Measurements from ENCODE around the gene RDH11. TPM values are rescaled to one million over a fixed set of nuclear protein-coding genes. Genes with fewer than 3 reads are reported as not detected.

RDH11 gene
- total RNA-seq, 2 experiments from 2014 or later = 72.0 to 75.6 TPM

GRCh38 chr14:67679006-67679405 lies 16.6 kb downstream of the RDH11 start:
- no peak for ATAC-seq
- Mint-ChIP-seq H3K27ac (no peak overlapping the region), H3K9me3 (ENCODE audit: low read depth) (no peaks in the 10 kb centered on the region), H3K4me1 (peaks cover 39% of the 10 kb centered on the region), H3K36me3 (ENCODE audit: low read depth) (peaks cover 48% of the 10 kb centered on the region), H3K4me3 (no peak overlapping the region), H3K27me3 (no peaks in the 10 kb centered on the region)
- CTCF ChIA-PET = interaction anchor here (1.6 kb wide), 1 partner anchor 25 kb away, joined by 5 read pairs; no protein-coding TSS in a partner anchor
- POLR2A ChIA-PET = no interaction called here
- intact Hi-C loops (cut with DNase I, micrococcal nuclease) = loop anchor here (10.0 kb wide), 2 partner anchors 314 to 1174 kb away; partner anchors contain the start of genes EIF2S1 (in 1 of the 2) and GPHN (in 1 of the 2)
- no peak for DNase-seq

- Mint-ChIP-seq H3K27me3 (no peaks in the 10 kb centered on the region), H3K27ac (peak overlapping the region; percentile 82), H3K4me3 (peak overlapping the region; percentile 81), H3K4me1 (peaks cover 36% of the 10 kb centered on the region), H3K36me3 (ENCODE audit: low read depth) (peaks cover 24% of the 10 kb centered on the region), H3K9me3 (ENCODE audit: low read depth) (no peaks in the 10 kb centered on the region)
- intact Hi-C loops (cut with DNase I, micrococcal nuclease) = loop anchor here (2.0 to 10.0 kb wide), 3 partner anchors 56 to 1170 kb away; partner anchors contain the start of genes ARG2 (in 1 of the 2), EIF2S1 (in 1 of the 2) and GPHN (in 1 of the 2)
- ATAC-seq (no peak), DNase-seq (no peak)
- POLR2A ChIA-PET = interaction anchor here (0.8 to 1.8 kb wide), 2 partner anchors 19 to 20 kb away, joined by 4 to 5 read pairs; partner anchors contain the start of gene RDH11
- CTCF ChIA-PET = interaction anchor here (0.7 to 3.3 kb wide), 8 partner anchors 8 to 56 kb away, joined by 3 to 20 read pairs (median 3); partner anchors contain the start of gene ARG2
These were observed 20.4 kb downstream of the RDH11 start for GRCh38 chr14:67675219-67675582.

GRCh38 chr14:67674480-67675218 lies 20.9 kb downstream of the RDH11 start, which contains the start of gene VTI1B:
Gene VTI1B, minus strand, starts transcription at chr14:67674632. Its CDS starts 143 bp downstream, at chr14:67674489.
- peaks cover 22% of the 10 kb centered on the region for H3K36me3 Mint-ChIP-seq (ENCODE audit: low read depth)
- DNase-seq (peak; percentile 83), ATAC-seq (peak; percentile 94)
- H3K27ac Mint-ChIP-seq = peak within 1 kb of the TSS; percentile 82
- H3K4me1 Mint-ChIP-seq = peaks cover 33% of the 10 kb centered on the region
- H3K4me3 Mint-ChIP-seq = peak within 1 kb of the TSS; percentile 81
- intact Hi-C loops (cut with DNase I, micrococcal nuclease) = loop anchor here (1.0 to 10.0 kb wide), 8 partner anchors 21 to 1723 kb away; partner anchors contain the start of genes EIF2S1 (in 2 of the 2), RDH11 (in 2 of the 2), ARG2 (in 1 of the 2) and ERH (in 1 of the 2)
- CTCF ChIA-PET = interaction anchor here (0.8 to 3.3 kb wide), 12 partner anchors 12 to 74 kb away, joined by 3 to 20 read pairs (median 4); partner anchors contain the start of genes ARG2 and PIGH
- no peaks in the 10 kb centered on the region for H3K9me3 Mint-ChIP-seq (ENCODE audit: low read depth)
- no peaks in the 10 kb centered on the region for H3K27me3 Mint-ChIP-seq
- POLR2A ChIA-PET = interaction anchor here (0.7 to 1.8 kb wide), 3 partner anchors 19 to 21 kb away, joined by 4 to 6 read pairs (median 5); partner anchors contain the start of gene RDH11

GRCh38 chr14:67674139-67674479 lies 21.5 kb downstream of the RDH11 start:
- intact Hi-C loops (cut with DNase I, micrococcal nuclease) = loop anchor here (1.0 to 10.0 kb wide), 8 partner anchors 21 to 1723 kb away; partner anchors contain the start of genes EIF2S1 (in 2 of the 2), RDH11 (in 2 of the 2), ARG2 (in 1 of the 2) and ERH (in 1 of the 2)
- no peaks in the 10 kb centered on the region for H3K9me3 Mint-ChIP-seq (ENCODE audit: low read depth)
- H3K27me3 Mint-ChIP-seq = no peaks in the 10 kb centered on the region
- H3K4me1 Mint-ChIP-seq = peaks cover 37% of the 10 kb centered on the region
- peaks cover 20% of the 10 kb centered on the region for H3K36me3 Mint-ChIP-seq (ENCODE audit: low read depth)
- ChIA-PET CTCF (interaction anchor here (0.8 to 3.3 kb wide), 9 partner anchors 12 to 306 kb away, joined by 3 to 20 read pairs (median 5); partner anchors contain the start of gene PIGH), POLR2A (interaction anchor here (0.7 kb wide), 1 partner anchor 22 kb away, joined by 6 read pairs; the partner anchor contains the start of gene RDH11)
- peak overlapping the region; percentile 40 for H3K27ac Mint-ChIP-seq
- H3K4me3 Mint-ChIP-seq = peak overlapping the region; percentile 81
- ATAC-seq = peak; percentile 61
- peak; percentile 72 for DNase-seq

GRCh38 chr14:67673451-67673850 lies 22.1 kb downstream of the RDH11 start:
- intact Hi-C loops (cut with DNase I, micrococcal nuclease) = loop anchor here (5.0 to 10.0 kb wide), 3 partner anchors 309 to 1724 kb away; partner anchors contain the start of genes EIF2S1 (in 1 of the 2), ERH (in 1 of the 2), GPHN (in 1 of the 2) and SLC39A9 (in 1 of the 2)
- DNase-seq = no peak

GRCh38 chr14:67668559-67668958 lies 27.0 kb downstream of the RDH11 start:
- no peaks in the 10 kb centered on the region for H3K27me3 Mint-ChIP-seq
- peaks cover 53% of the 10 kb centered on the region for H3K4me1 Mint-ChIP-seq
- ChIA-PET POLR2A (no interaction called here), CTCF (interaction anchor here (0.7 to 8.8 kb wide), 16 partner anchors 12 to 180 kb away, joined by 3 to 65 read pairs (median 4); partner anchors contain the start of genes ARG2, PIGH, RDH11 and TMEM229B)
- intact Hi-C loops (cut with DNase I, micrococcal nuclease) = loop anchor here in 1 of 2 experiments (5.0 to 10.0 kb wide), 2 partner anchors 34 to 144 kb away; partner anchors contain the start of gene RDH12
- H3K9me3 Mint-ChIP-seq (ENCODE audit: low read depth) = no peaks in the 10 kb centered on the region
- H3K4me3 Mint-ChIP-seq = no peak overlapping the region
- no peak overlapping the region for H3K27ac Mint-ChIP-seq
- no peaks in the 10 kb centered on the region for H3K36me3 Mint-ChIP-seq (ENCODE audit: low read depth)
- DNase-seq (peak; percentile 27), ATAC-seq (peak; percentile 61)

More at GRCh38 chr14:67673451-67673850, 22.1 kb downstream of the RDH11 start:
- CTCF ChIA-PET = interaction anchor here (0.8 to 3.3 kb wide), 9 partner anchors 12 to 306 kb away, joined by 3 to 20 read pairs (median 5); partner anchors contain the start of gene PIGH
- POLR2A ChIA-PET = interaction anchor here (0.6 kb wide), 1 partner anchor 54 kb away, joined by 7 read pairs; no protein-coding TSS in a partner anchor
- ATAC-seq = no peak
- Mint-ChIP-seq H3K9me3 (ENCODE audit: low read depth) (no peaks in the 10 kb centered on the region), H3K4me3 (peak overlapping the region; percentile 81), H3K36me3 (ENCODE audit: low read depth) (peaks cover 20% of the 10 kb centered on the region), H3K27ac (peak overlapping the region; percentile 40), H3K4me1 (peaks cover 43% of the 10 kb centered on the region), H3K27me3 (no peaks in the 10 kb centered on the region)

- intact Hi-C loops (cut with DNase I, micrococcal nuclease) = loop anchor here (1.0 to 10.0 kb wide), 10 partner anchors 35 to 240 kb away; partner anchors contain the start of genes PIGH (in 2 of the 2), ARG2 (in 1 of the 2) and RDH12 (in 1 of the 2)
- Mint-ChIP-seq H3K9me3 (ENCODE audit: low read depth) (no peaks in the 10 kb centered on the region), H3K4me3 (no peak overlapping the region), H3K36me3 (ENCODE audit: low read depth) (peaks cover 6% of the 10 kb centered on the region), H3K4me1 (peaks cover 46% of the 10 kb centered on the region), H3K27me3 (no peaks in the 10 kb centered on the region), H3K27ac (peak overlapping the region; percentile 68)
- DNase-seq (peak; percentile 46), ATAC-seq (peak; percentile 80)
- ChIA-PET POLR2A (interaction anchor here (0.6 to 0.7 kb wide), 2 partner anchors 29 to 48 kb away, joined by 3 read pairs; partner anchors contain the start of gene RDH11), CTCF (interaction anchor here (0.6 to 8.8 kb wide), 25 partner anchors 9 to 303 kb away, joined by 3 to 65 read pairs (median 6); partner anchors contain the start of genes ARG2, PIGH and RDH11)
These were observed 28.7 kb downstream of the RDH11 start for GRCh38 chr14:67666750-67667449.

GRCh38 chr14:67665868-67666267 lies 29.7 kb downstream of the RDH11 start:
- Mint-ChIP-seq H3K9me3 (ENCODE audit: low read depth) (no peaks in the 10 kb centered on the region), H3K36me3 (ENCODE audit: low read depth) (peaks cover 7% of the 10 kb centered on the region), H3K27ac (no peak overlapping the region), H3K27me3 (no peaks in the 10 kb centered on the region), H3K4me1 (peaks cover 45% of the 10 kb centered on the region), H3K4me3 (no peak overlapping the region)
- ATAC-seq = no peak
- intact Hi-C loops (cut with DNase I, micrococcal nuclease) = loop anchor here in 1 of 2 experiments (2.0 to 10.0 kb wide), 3 partner anchors 36 to 141 kb away; partner anchors contain the start of gene RDH12
- ChIA-PET CTCF (interaction anchor here (0.5 to 8.8 kb wide), 18 partner anchors 11 to 302 kb away, joined by 3 to 65 read pairs (median 6); partner anchors contain the start of genes ARG2 and PIGH), POLR2A (no interaction called here)
- DNase-seq = no peak

GRCh38 chr14:67663633-67664032 lies 31.9 kb downstream of the RDH11 start:
- no peak overlapping the region for H3K4me3 Mint-ChIP-seq
- CTCF ChIA-PET = interaction anchor here (0.8 to 8.8 kb wide), 7 partner anchors 9 to 138 kb away, joined by 3 to 48 read pairs (median 4); no protein-coding TSS in a partner anchor

More at GRCh38 chr14:67663633-67664032, 31.9 kb downstream of the RDH11 start:
- POLR2A ChIA-PET = no interaction called here
- ATAC-seq (no peak), DNase-seq (no peak)
- H3K4me1 Mint-ChIP-seq = peaks cover 30% of the 10 kb centered on the region
- intact Hi-C loops (cut with DNase I, micrococcal nuclease) = loop anchor here in 1 of 2 experiments (10.0 kb wide), 1 partner anchor 139 kb away; no protein-coding TSS in a partner anchor
- H3K36me3 Mint-ChIP-seq (ENCODE audit: low read depth) = peaks cover 7% of the 10 kb centered on the region
- no peaks in the 10 kb centered on the region for H3K27me3 Mint-ChIP-seq
- H3K9me3 Mint-ChIP-seq (ENCODE audit: low read depth) = no peaks in the 10 kb centered on the region
- no peak overlapping the region for H3K27ac Mint-ChIP-seq
